Measurements from ENCODE around the gene EPHA2. TPM values are rescaled to one million over a fixed set of nuclear protein-coding genes. Genes with fewer than 3 reads are reported as not detected.

EPHA2 gene
- total and polyA plus RNA-seq, 12 donors: 7.8 to 25.1 (median 11.3) TPM

GRCh38 chr1:16158993-16159831 lies 3.3 kb upstream of the EPHA2 start:
- Histone ChIP-seq H3K36me3 (no peaks in the 10 kb centered on the region), H3K9me3 (no peaks in the 10 kb centered on the region), H3K4me1 (peaks cover 1 to 41% (median 14%) of the 10 kb centered on the region in 9 donors), H3K4me3 (no peak overlapping the region), H3K27me3 (peaks cover 0 to 33% (median 0%) of the 10 kb centered on the region in 7 donors), H3K27ac (no peak overlapping the region)
- no peak for TF ChIP-seq CTCF (IDR thresholded peaks at IDR 0.05)
- intact Hi-C loops (cut with DNase I): loop anchor here in 1 of 10 donors (2.0 kb wide), 1 partner anchor 16 kb away; no protein-coding TSS in a partner anchor
- no peak for ATAC-seq
- no peak for DNase-seq
- 90 to 91% methylated on average over 16 of the region's 16 CpGs for WGBS, 2 donors

GRCh38 chr1:16158025-16158424 lies 2.2 kb upstream of the EPHA2 start:
- 79 to 85% methylated on average over 5 of the region's 5 CpGs for WGBS, 2 donors
- DNase-seq (no peak), ATAC-seq (no peak)
- no peaks in the 10 kb centered on the region for H3K36me3 ChIP-seq
- no peak overlapping the region for H3K4me3 ChIP-seq
- H3K27ac ChIP-seq: no peak overlapping the region
- H3K4me1 ChIP-seq: peaks cover 13 to 50% (median 26%) of the 10 kb centered on the region in 9 donors
- intact Hi-C loops (cut with DNase I): loop anchor here in 1 of 10 donors (2.0 kb wide), 1 partner anchor 17 kb away; no protein-coding TSS in a partner anchor
- peaks cover 0 to 44% (median 0%) of the 10 kb centered on the region in 7 donors for H3K27me3 ChIP-seq
- TF ChIP-seq CTCF (IDR thresholded peaks at IDR 0.05): no peak
- no peaks in the 10 kb centered on the region for H3K9me3 ChIP-seq

- intact Hi-C loops (cut with DNase I): loop anchor here in 1 of 10 donors (2.0 kb wide), 1 partner anchor 18 kb away; no protein-coding TSS in a partner anchor
- Histone ChIP-seq H3K4me1 (peaks cover 15 to 59% (median 37%) of the 10 kb centered on the region in 9 donors), H3K27ac (peak overlapping the region in 9 of 10 donors; percentile 77 to 97 (median 94)), H3K27me3 (peaks cover 0 to 37% (median 0%) of the 10 kb centered on the region in 7 donors), H3K9me3 (no peaks in the 10 kb centered on the region), H3K4me3 (peak overlapping the region in 1 of 10 donors; percentile 5), H3K36me3 (no peaks in the 10 kb centered on the region)
- no peak for TF ChIP-seq CTCF (IDR thresholded peaks at IDR 0.05)
- 76 to 81% methylated on average over 13 of the region's 13 CpGs for WGBS, 2 donors
- ATAC-seq (no peak), DNase-seq (no peak)
These were observed 1.1 kb upstream of the EPHA2 start for GRCh38 chr1:16156848-16157495.

- TF ChIP-seq CTCF (IDR thresholded peaks at IDR 0.05): no peak
- Histone ChIP-seq H3K27ac (peak overlapping the region; percentile 69 to 97 (median 94)), H3K36me3 (peaks cover 0 to 17% (median 9%) of the 10 kb centered on the region in 9 donors), H3K27me3 (peaks cover 0 to 33% (median 0%) of the 10 kb centered on the region in 7 donors), H3K4me1 (peaks cover 33 to 78% (median 56%) of the 10 kb centered on the region in 9 donors), H3K9me3 (no peaks in the 10 kb centered on the region), H3K4me3 (peak overlapping the region; percentile 57 to 95 (median 81))
- ATAC-seq (peak in 1 of 8 donors; percentile 3), DNase-seq (no peak)
- 22 to 25% methylated on average over 16 to 17 of the region's 17 CpGs for WGBS, 2 donors
- intact Hi-C loops (cut with DNase I): loop anchor here in 6 of 10 donors (2.0 to 5.0 kb wide), 5 partner anchors 27 to 73 kb away; no protein-coding TSS in a partner anchor
These were observed 1.7 kb downstream of the EPHA2 start for GRCh38 chr1:16153999-16154673.

Data from heart right ventricle (tissue), 16 donors.